Thyroid gland (tissue), 4 donors: ENCODE data around the gene KCNQ1.

Experiments used
- POLR2A ChIP-seq, 2 donors: fragments of 450-650 bp; IDR thresholded peaks; one replicate each; pipeline ENCODE4 v1.6.1; 2017; ENCODE audit warnings: antibody characterized with exemption in 2 of 2, mild to moderate bottlenecking in 2 of 2, moderate library complexity in 1 of 2
- TF ChIP-seq, protein P1 (sequence below), 6 experiments: fragments of 200-600 bp in 3 of 6; fragments of 450-650 bp in 3 of 6; sonication (generic) in 3 of 6; IDR thresholded peaks; one replicate each; pipeline ENCODE4 v1.5.1; 2016 to 2019; ENCODE audit warnings: antibody characterized with exemption in 6 of 6, mild to moderate bottlenecking in 2 of 6, inconsistent platforms in 1 of 6, moderate library complexity in 1 of 6

- TF ChIP-seq, protein P1, sequence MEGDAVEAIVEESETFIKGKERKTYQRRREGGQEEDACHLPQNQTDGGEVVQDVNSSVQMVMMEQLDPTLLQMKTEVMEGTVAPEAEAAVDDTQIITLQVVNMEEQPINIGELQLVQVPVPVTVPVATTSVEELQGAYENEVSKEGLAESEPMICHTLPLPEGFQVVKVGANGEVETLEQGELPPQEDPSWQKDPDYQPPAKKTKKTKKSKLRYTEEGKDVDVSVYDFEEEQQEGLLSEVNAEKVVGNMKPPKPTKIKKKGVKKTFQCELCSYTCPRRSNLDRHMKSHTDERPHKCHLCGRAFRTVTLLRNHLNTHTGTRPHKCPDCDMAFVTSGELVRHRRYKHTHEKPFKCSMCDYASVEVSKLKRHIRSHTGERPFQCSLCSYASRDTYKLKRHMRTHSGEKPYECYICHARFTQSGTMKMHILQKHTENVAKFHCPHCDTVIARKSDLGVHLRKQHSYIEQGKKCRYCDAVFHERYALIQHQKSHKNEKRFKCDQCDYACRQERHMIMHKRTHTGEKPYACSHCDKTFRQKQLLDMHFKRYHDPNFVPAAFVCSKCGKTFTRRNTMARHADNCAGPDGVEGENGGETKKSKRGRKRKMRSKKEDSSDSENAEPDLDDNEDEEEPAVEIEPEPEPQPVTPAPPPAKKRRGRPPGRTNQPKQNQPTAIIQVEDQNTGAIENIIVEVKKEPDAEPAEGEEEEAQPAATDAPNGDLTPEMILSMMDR (IDR thresholded peaks at IDR 0.05), result no peak
- no peak for TF ChIP-seq POLR2A (IDR thresholded peaks at IDR 0.05)
Observed at GRCh38 chr11:2838091-2838490, 393.3 kb downstream of the KCNQ1 start.
